GM10266 (cell line): ENCODE results near the gene POLR3E.
"Not testable (repeated sequence)": the region's sequence is repeated elsewhere in the genome, so short reads cannot be mapped to it uniquely, and the experiment has no call there.

Source experiments
- DNase-seq: peaks from one replicate; pipeline ENCODE4 v3.0.0; 2012; ENCODE audit errors: extremely low spot score
- CTCF ChIP-seq: IDR thresholded peaks from 2 replicates; pipeline ENCODE4 v1.5.1; 2012; ENCODE audit warnings: mild to moderate bottlenecking, low read depth; ENCODE audit not compliant: control insufficient read depth, insufficient read depth; ENCODE audit errors: missing control alignments

Gene POLR3E

GRCh38 chr16:22357635-22357971 is 60.4 kb downstream of the POLR3E start:
- DNase-seq: peak; percentile 32
- no peak for TF ChIP-seq CTCF

GRCh38 chr16:22358000-22358399 is 60.8 kb downstream of the POLR3E start:
- TF ChIP-seq CTCF: no peak
- no peak for DNase-seq

GRCh38 chr16:22359679-22360078 is 62.5 kb downstream of the POLR3E start:
- TF ChIP-seq CTCF: no peak
- no peak for DNase-seq

GRCh38 chr16:22360963-22361659 is 63.9 kb downstream of the POLR3E start:
- no peak for TF ChIP-seq CTCF

GRCh38 chr16:22364241-22364640 is 67.0 kb downstream of the POLR3E start:
- no peak for DNase-seq
- TF ChIP-seq CTCF: no peak

More at GRCh38 chr16:22360963-22361659, 63.9 kb downstream of the POLR3E start:
- no peak for DNase-seq

GRCh38 chr16:22366371-22366770 is 69.2 kb downstream of the POLR3E start:
- no peak for TF ChIP-seq CTCF
- DNase-seq: no peak

- no peak for TF ChIP-seq CTCF
- no peak for DNase-seq
These were observed 69.7 kb downstream of the POLR3E start for GRCh38 chr16:22366889-22367288.

- DNase-seq: not testable (repeated sequence)
These were observed 71.1 kb downstream of the POLR3E start for GRCh38 chr16:22368200-22368826.
